ENCODE results near the gene RAB41. TPM values are rescaled to one million over a fixed set of nuclear protein-coding genes. Genes with fewer than 3 reads are reported as not detected.

RAB41 gene
- total and polyA plus RNA-seq, 2 of the 13 experiments (the other 11 are each of a cell fraction or from before 2014, with no cell fraction given) = not detected

GRCh38 chrX:70289793-70290770, 8.1 kb downstream of the RAB41 start, which contains the start of the genes KIF4A and PDZD11 (continued):
- TF ChIP-seq, protein P1, sequence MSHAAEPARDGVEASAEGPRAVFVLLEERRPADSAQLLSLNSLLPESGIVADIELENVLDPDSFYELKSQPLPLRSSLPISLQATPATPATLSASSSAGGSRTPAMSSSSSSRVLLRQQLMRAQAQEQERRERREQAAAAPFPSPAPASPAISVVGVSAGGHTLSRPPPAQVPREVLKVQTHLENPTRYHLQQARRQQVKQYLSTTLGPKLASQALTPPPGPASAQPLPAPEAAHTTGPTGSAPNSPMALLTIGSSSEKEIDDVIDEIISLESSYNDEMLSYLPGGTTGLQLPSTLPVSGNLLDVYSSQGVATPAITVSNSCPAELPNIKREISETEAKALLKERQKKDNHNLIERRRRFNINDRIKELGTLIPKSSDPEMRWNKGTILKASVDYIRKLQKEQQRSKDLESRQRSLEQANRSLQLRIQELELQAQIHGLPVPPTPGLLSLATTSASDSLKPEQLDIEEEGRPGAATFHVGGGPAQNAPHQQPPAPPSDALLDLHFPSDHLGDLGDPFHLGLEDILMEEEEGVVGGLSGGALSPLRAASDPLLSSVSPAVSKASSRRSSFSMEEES (CRISPR knock-in tag; IDR thresholded peaks at IDR 0.05) = no peak
- TF ChIP-seq ATM (IDR thresholded peaks at IDR 0.05; ENCODE audit: borderline replicate concordance) (no peak), TAF1 (CRISPR knock-in tag; IDR thresholded peaks at IDR 0.05) (peak; percentile 64; the same call in 1 of the 2 replicates), CREB1 (IDR thresholded peaks at IDR 0.05) (peak; percentile 39; the same call in 1 of the 2 replicates), CREB1 (CRISPR knock-in tag; IDR thresholded peaks at IDR 0.05) (peak; percentile 81), ARID3A (IDR thresholded peaks at IDR 0.05; ENCODE audit: low read depth, low read length) (no peak), SAP130 (CRISPR knock-in tag; IDR thresholded peaks at IDR 0.05; ENCODE audit: low read depth) (peak; percentile 95), ZFP90 (CRISPR knock-in tag; IDR thresholded peaks at IDR 0.05; ENCODE audit: borderline replicate concordance) (no peak), ZNF441 (CRISPR knock-in tag; IDR thresholded peaks at IDR 0.05; ENCODE audit: borderline replicate concordance) (peak; percentile 57; the same call in 1 of the 2 replicates), ZNF776 (CRISPR knock-in tag; IDR thresholded peaks at IDR 0.05) (no peak), TAF15 (IDR thresholded peaks at IDR 0.05; ENCODE audit: low read depth, low read length, poor library complexity, severe bottlenecking) (no peak), ZNF577 (CRISPR knock-in tag; IDR thresholded peaks at IDR 0.05; ENCODE audit: borderline replicate concordance, low read depth) (no peak), GRHL1 (CRISPR knock-in tag; conservative IDR thresholded peaks at IDR 0.05) (no peak), DPF2 (CRISPR knock-in tag; IDR thresholded peaks at IDR 0.05; ENCODE audit: borderline replicate concordance, low read depth) (no peak), ZSCAN22 (CRISPR knock-in tag; IDR thresholded peaks at IDR 0.05) (no peak), TBX3 (IDR thresholded peaks at IDR 0.05; ENCODE audit: borderline replicate concordance) (no peak), ZNF543 (CRISPR knock-in tag; IDR thresholded peaks at IDR 0.05) (no peak)
- TF ChIP-seq, protein P2, sequence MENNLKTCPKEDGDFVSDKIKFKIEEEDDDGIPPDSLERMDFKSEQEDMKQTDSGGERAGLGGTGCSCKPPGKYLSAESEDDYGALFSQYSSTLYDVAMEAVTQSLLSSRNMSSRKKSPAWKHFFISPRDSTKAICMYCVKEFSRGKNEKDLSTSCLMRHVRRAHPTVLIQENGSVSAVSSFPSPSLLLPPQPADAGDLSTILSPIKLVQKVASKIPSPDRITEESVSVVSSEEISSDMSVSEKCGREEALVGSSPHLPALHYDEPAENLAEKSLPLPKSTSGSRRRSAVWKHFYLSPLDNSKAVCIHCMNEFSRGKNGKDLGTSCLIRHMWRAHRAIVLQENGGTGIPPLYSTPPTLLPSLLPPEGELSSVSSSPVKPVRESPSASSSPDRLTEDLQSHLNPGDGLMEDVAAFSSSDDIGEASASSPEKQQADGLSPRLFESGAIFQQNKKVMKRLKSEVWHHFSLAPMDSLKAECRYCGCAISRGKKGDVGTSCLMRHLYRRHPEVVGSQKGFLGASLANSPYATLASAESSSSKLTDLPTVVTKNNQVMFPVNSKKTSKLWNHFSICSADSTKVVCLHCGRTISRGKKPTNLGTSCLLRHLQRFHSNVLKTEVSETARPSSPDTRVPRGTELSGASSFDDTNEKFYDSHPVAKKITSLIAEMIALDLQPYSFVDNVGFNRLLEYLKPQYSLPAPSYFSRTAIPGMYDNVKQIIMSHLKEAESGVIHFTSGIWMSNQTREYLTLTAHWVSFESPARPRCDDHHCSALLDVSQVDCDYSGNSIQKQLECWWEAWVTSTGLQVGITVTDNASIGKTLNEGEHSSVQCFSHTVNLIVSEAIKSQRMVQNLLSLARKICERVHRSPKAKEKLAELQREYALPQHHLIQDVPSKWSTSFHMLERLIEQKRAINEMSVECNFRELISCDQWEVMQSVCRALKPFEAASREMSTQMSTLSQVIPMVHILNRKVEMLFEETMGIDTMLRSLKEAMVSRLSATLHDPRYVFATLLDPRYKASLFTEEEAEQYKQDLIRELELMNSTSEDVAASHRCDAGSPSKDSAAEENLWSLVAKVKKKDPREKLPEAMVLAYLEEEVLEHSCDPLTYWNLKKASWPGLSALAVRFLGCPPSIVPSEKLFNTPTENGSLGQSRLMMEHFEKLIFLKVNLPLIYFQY (CRISPR knock-in tag; IDR thresholded peaks at IDR 0.05; ENCODE audit: borderline replicate concordance) = no peak
- TF ChIP-seq, protein P3, sequence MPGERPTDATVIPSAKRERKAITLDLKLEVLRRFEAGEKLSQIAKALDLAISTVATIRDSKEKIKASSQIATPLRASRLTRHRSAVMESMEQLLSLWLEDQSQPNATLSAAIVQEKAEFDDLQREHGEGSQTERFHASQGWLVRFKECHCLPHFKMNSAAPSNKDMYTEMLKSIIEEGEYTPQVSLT (CRISPR knock-in tag; IDR thresholded peaks at IDR 0.05; ENCODE audit: borderline replicate concordance, low read depth) = no peak
